ENCODE measurements around the gene PGM2.
A peak's percentile ranks its signal among the peaks of the same experiment; 100 is the strongest.
"Not testable (repeated sequence)": the region's sequence is repeated elsewhere in the genome, so short reads cannot be mapped to it uniquely, and the experiment has no call there.

PGM2 gene

GRCh38 chr4:37821953-37822605 is 4.4 kb upstream of the PGM2 start:
- no peaks in the 10 kb centered on the region for H3K36me3 ChIP-seq (ENCODE audit: control insufficient read depth, insufficient read depth, low read length)
- H3K4me3 ChIP-seq (replicated peaks; ENCODE audit: low read depth, low read length) = no peak overlapping the region
- no peaks in the 10 kb centered on the region for H3K27me3 ChIP-seq (replicated peaks; ENCODE audit: control insufficient read depth, insufficient read depth, low read length)
- no peak for TF ChIP-seq CTCF (IDR thresholded peaks at IDR 0.05; ENCODE audit: insufficient read depth, low read length, poor library complexity, severe bottlenecking)
- no peak for DNase-seq (ENCODE audit: extremely low read depth, insufficient read length)

GRCh38 chr4:37825501-37825900 is 985 bp upstream of the PGM2 start:
- peak overlapping the region; percentile 96 for H3K4me3 ChIP-seq (replicated peaks; ENCODE audit: low read depth, low read length)
- H3K36me3 ChIP-seq (ENCODE audit: control insufficient read depth, insufficient read depth, low read length); H3K27me3 ChIP-seq (replicated peaks; ENCODE audit: control insufficient read depth, insufficient read depth, low read length); DNase-seq (ENCODE audit: extremely low read depth, insufficient read length): not testable (repeated sequence)

- H3K27me3 ChIP-seq (replicated peaks; ENCODE audit: control insufficient read depth, insufficient read depth, low read length) = no peaks in the 10 kb centered on the region
- DNase-seq (ENCODE audit: extremely low read depth, insufficient read length) = no peak
- no peak for TF ChIP-seq CTCF (IDR thresholded peaks at IDR 0.05; ENCODE audit: insufficient read depth, low read length, poor library complexity, severe bottlenecking)
Observed at GRCh38 chr4:37825968-37826294, 555 bp upstream of the PGM2 start.

GRCh38 chr4:37827030-37827685 is 672 bp downstream of the PGM2 start:
- no peak for TF ChIP-seq CTCF (IDR thresholded peaks at IDR 0.05; ENCODE audit: insufficient read depth, low read length, poor library complexity, severe bottlenecking)
- Histone ChIP-seq H3K4me3 (replicated peaks; ENCODE audit: low read depth, low read length) (peak overlapping the region; percentile 96), H3K27me3 (replicated peaks; ENCODE audit: control insufficient read depth, insufficient read depth, low read length) (no peaks in the 10 kb centered on the region), H3K36me3 (ENCODE audit: control insufficient read depth, insufficient read depth, low read length) (peaks cover 1% of the 10 kb centered on the region)
- no peak for DNase-seq (ENCODE audit: extremely low read depth, insufficient read length)

More at GRCh38 chr4:37825968-37826294, 555 bp upstream of the PGM2 start:
- Histone ChIP-seq H3K36me3 (ENCODE audit: control insufficient read depth, insufficient read depth, low read length) (peaks cover 1% of the 10 kb centered on the region), H3K4me3 (replicated peaks; ENCODE audit: low read depth, low read length) (peak overlapping the region; percentile 96)

- no peaks in the 10 kb centered on the region for H3K27me3 ChIP-seq (replicated peaks; ENCODE audit: control insufficient read depth, insufficient read depth, low read length)
- TF ChIP-seq CTCF (IDR thresholded peaks at IDR 0.05; ENCODE audit: insufficient read depth, low read length, poor library complexity, severe bottlenecking) = no peak
- no peak for DNase-seq (ENCODE audit: extremely low read depth, insufficient read length)
- H3K4me3 ChIP-seq (replicated peaks; ENCODE audit: low read depth, low read length) = peak overlapping the region; percentile 96; the same call in 1 of the 2 replicates
- H3K36me3 ChIP-seq (ENCODE audit: control insufficient read depth, insufficient read depth, low read length) = peaks cover 2% of the 10 kb centered on the region
Observed at GRCh38 chr4:37827802-37828321, 1.4 kb downstream of the PGM2 start.

- no peaks in the 10 kb centered on the region for H3K27me3 ChIP-seq (replicated peaks; ENCODE audit: control insufficient read depth, insufficient read depth, low read length)
- no peak for TF ChIP-seq CTCF (IDR thresholded peaks at IDR 0.05; ENCODE audit: insufficient read depth, low read length, poor library complexity, severe bottlenecking)
- no peak overlapping the region for H3K4me3 ChIP-seq (replicated peaks; ENCODE audit: low read depth, low read length)
Observed at GRCh38 chr4:37828843-37829242, 2.4 kb downstream of the PGM2 start.

More at GRCh38 chr4:37828843-37829242, 2.4 kb downstream of the PGM2 start:
- peaks cover 4% of the 10 kb centered on the region for H3K36me3 ChIP-seq (ENCODE audit: control insufficient read depth, insufficient read depth, low read length)
- DNase-seq (ENCODE audit: extremely low read depth, insufficient read length) = no peak

Measured in GM06990 (cell line).